Esophagus muscularis mucosa (tissue), 3 donors: ENCODE measurements around the gene LACRT.

Experiments
- CTCF ChIP-seq, 3 experiments: fragments of 200-600 bp in 2 of 3; fragments of 450-650 bp in 1 of 3; sonication (generic) in 2 of 3; IDR thresholded peaks; one replicate each; pipeline ENCODE4 v1.5.1; 2017 to 2019; ENCODE audit warnings: antibody characterized with exemption in 3 of 3, mild to moderate bottlenecking in 2 of 3, moderate library complexity in 1 of 3
- POLR2A ChIP-seq: fragments of 450-650 bp; IDR thresholded peaks from one replicate; pipeline ENCODE4 v1.6.1; 2017; ENCODE audit warnings: antibody characterized with exemption, moderate library complexity, mild to moderate bottlenecking, low read depth
- POLR2AphosphoS5 ChIP-seq, 2 donors: sonication (generic); formaldehyde crosslinking; IDR thresholded peaks; one replicate each; pipeline ENCODE4 v1.6.1; 2017; ENCODE audit warnings: antibody characterized with exemption in 2 of 2

- no peak for TF ChIP-seq CTCF (IDR thresholded peaks at IDR 0.05)
- TF ChIP-seq POLR2A: no peak
- TF ChIP-seq POLR2AphosphoS5 (IDR thresholded peaks at IDR 0.05): no peak
Observed at GRCh38 chr12:54662026-54662425, 27.3 kb upstream of the LACRT start.
